Measurements from ENCODE around the gene C4orf50. TPM values are rescaled to one million over a fixed set of nuclear protein-coding genes. Genes with fewer than 3 reads are reported as not detected.

C4orf50 gene
- total RNA-seq, 1 donor from 2014 or later: not detected

GRCh38 chr4:6055030-6055429, 36.8 kb upstream of the C4orf50 start:
- H3K4me1 Mint-ChIP-seq: no peaks in the 10 kb centered on the region
- H3K9me3 Mint-ChIP-seq: peaks cover 6% of the 10 kb centered on the region
- DNase-seq (no peak), ATAC-seq (ENCODE audit: low read depth) (no peak)
- ChIA-PET CTCF (no interaction called here), POLR2A (no interaction called here)
- no peaks in the 10 kb centered on the region for H3K27me3 Mint-ChIP-seq
- H3K27ac Mint-ChIP-seq: no peak overlapping the region
- intact Hi-C loops (cut with micrococcal nuclease): no loop called here
- no peak for TF ChIP-seq CTCF (IDR thresholded peaks at IDR 0.05)
- H3K4me3 Mint-ChIP-seq: no peak overlapping the region
- H3K36me3 Mint-ChIP-seq (ENCODE audit: low read depth): no peaks in the 10 kb centered on the region

GRCh38 chr4:6054162-6054922, 36.1 kb upstream of the C4orf50 start:
- H3K4me1 Mint-ChIP-seq: no peaks in the 10 kb centered on the region
- H3K27ac Mint-ChIP-seq: no peak overlapping the region
- TF ChIP-seq CTCF (IDR thresholded peaks at IDR 0.05): no peak
- POLR2A ChIA-PET: no interaction called here
- H3K4me3 Mint-ChIP-seq: no peak overlapping the region
- ATAC-seq (ENCODE audit: low read depth) (no peak), DNase-seq (no peak)
- H3K9me3 Mint-ChIP-seq: peaks cover 5% of the 10 kb centered on the region
- no peaks in the 10 kb centered on the region for H3K36me3 Mint-ChIP-seq (ENCODE audit: low read depth)
- CTCF ChIA-PET: no interaction called here
- no peaks in the 10 kb centered on the region for H3K27me3 Mint-ChIP-seq
- intact Hi-C loops (cut with micrococcal nuclease): no loop called here

GRCh38 chr4:6052679-6053078, 34.4 kb upstream of the C4orf50 start:
- ChIA-PET POLR2A (no interaction called here), CTCF (no interaction called here)
- TF ChIP-seq CTCF (IDR thresholded peaks at IDR 0.05): no peak
- Mint-ChIP-seq H3K9me3 (no peaks in the 10 kb centered on the region), H3K4me1 (no peaks in the 10 kb centered on the region), H3K27ac (no peak overlapping the region), H3K4me3 (no peak overlapping the region), H3K27me3 (no peaks in the 10 kb centered on the region), H3K36me3 (ENCODE audit: low read depth) (no peaks in the 10 kb centered on the region)
- intact Hi-C loops (cut with micrococcal nuclease): no loop called here
- DNase-seq (no peak), ATAC-seq (ENCODE audit: low read depth) (no peak)

- no peaks in the 10 kb centered on the region for H3K27me3 Mint-ChIP-seq
Observed at GRCh38 chr4:6050551-6050950, 32.3 kb upstream of the C4orf50 start.

GRCh38 chr4:6049985-6050384, 31.8 kb upstream of the C4orf50 start:
- H3K36me3 Mint-ChIP-seq (ENCODE audit: low read depth): no peaks in the 10 kb centered on the region
- no peaks in the 10 kb centered on the region for H3K9me3 Mint-ChIP-seq
- no peak overlapping the region for H3K4me3 Mint-ChIP-seq
- ChIA-PET POLR2A (no interaction called here), CTCF (no interaction called here)
- DNase-seq (no peak), ATAC-seq (ENCODE audit: low read depth) (no peak)
- H3K27ac Mint-ChIP-seq: no peak overlapping the region
- no peak for TF ChIP-seq CTCF (IDR thresholded peaks at IDR 0.05)
- no peaks in the 10 kb centered on the region for H3K4me1 Mint-ChIP-seq
- intact Hi-C loops (cut with micrococcal nuclease): no loop called here
- no peaks in the 10 kb centered on the region for H3K27me3 Mint-ChIP-seq

More at GRCh38 chr4:6050551-6050950, 32.3 kb upstream of the C4orf50 start:
- no peak for ATAC-seq (ENCODE audit: low read depth)
- ChIA-PET CTCF (no interaction called here), POLR2A (no interaction called here)
- no peak for TF ChIP-seq CTCF (IDR thresholded peaks at IDR 0.05)
- Mint-ChIP-seq H3K4me3 (no peak overlapping the region), H3K36me3 (ENCODE audit: low read depth) (no peaks in the 10 kb centered on the region), H3K27ac (no peak overlapping the region), H3K9me3 (no peaks in the 10 kb centered on the region), H3K4me1 (no peaks in the 10 kb centered on the region)
- intact Hi-C loops (cut with micrococcal nuclease): no loop called here
- DNase-seq: no peak
